H9 (cell line): Measurements from ENCODE around the gene LHFPL2. TPM values are rescaled to one million over a fixed set of nuclear protein-coding genes. Genes with fewer than 3 reads are reported as not detected.

ENCODE experiments used
- DNase-seq: peaks from one replicate; pipeline ENCODE4 v3.0.0-alpha.2; 2017
- H2AFZ ChIP-seq: one replicate; pipeline ENCODE4 v1.6.1; 2013; ENCODE audit warnings: mild to moderate bottlenecking, low read length, control low read depth, moderate library complexity
- H2AK5ac ChIP-seq: 2 replicates; pipeline ENCODE4 v1.6.1; 2013; ENCODE audit warnings: low read length, control low read depth, mixed read lengths; ENCODE audit not compliant: insufficient read length
- H2BK120ac ChIP-seq: one replicate; pipeline ENCODE4 v1.6.1; 2013; ENCODE audit warnings: low read depth, mild to moderate bottlenecking, low read length, control low read depth, inconsistent platforms; ENCODE audit not compliant: poor library complexity, severe bottlenecking
- H2BK12ac ChIP-seq: 2 replicates; pipeline ENCODE4 v1.6.1; 2013; ENCODE audit warnings: low read length, control low read depth, mixed read lengths, low read depth; ENCODE audit not compliant: insufficient read length
- H2BK15ac ChIP-seq: 2 replicates; pipeline ENCODE4 v1.6.1; 2013; ENCODE audit warnings: low read depth, low read length, control low read depth
- H2BK20ac ChIP-seq: one replicate; pipeline ENCODE4 v1.6.1; 2013; ENCODE audit warnings: low read depth, mild to moderate bottlenecking, low read length, control low read depth, inconsistent platforms; ENCODE audit not compliant: poor library complexity, severe bottlenecking
- H2BK5ac ChIP-seq: 2 replicates; pipeline ENCODE4 v1.6.1; 2013; ENCODE audit warnings: low read length, control low read depth, mixed read lengths; ENCODE audit not compliant: insufficient read length
- H3K14ac ChIP-seq: 2 replicates; pipeline ENCODE4 v1.6.1; 2013; ENCODE audit warnings: low read length, control low read depth; ENCODE audit not compliant: insufficient read depth
- H3K18ac ChIP-seq: 2 replicates; pipeline ENCODE4 v1.6.1; 2013; ENCODE audit warnings: low read depth, mild to moderate bottlenecking, mixed read lengths, low read length, control low read depth; ENCODE audit not compliant: insufficient read length
- H3K23ac ChIP-seq: 2 replicates; pipeline ENCODE4 v1.6.1; 2013; ENCODE audit warnings: low read length, control low read depth, mixed read lengths, low read depth; ENCODE audit not compliant: insufficient read length
- H3K23me2 ChIP-seq: 2 replicates; pipeline ENCODE4 v1.6.1; 2013; ENCODE audit warnings: low read depth, mild to moderate bottlenecking, mixed read lengths, low read length, control low read depth; ENCODE audit not compliant: insufficient read length, poor library complexity, severe bottlenecking
- H3K27ac ChIP-seq: 2 replicates; pipeline ENCODE4 v1.5.1; 2013; ENCODE audit warnings: low read length, control low read depth, mixed read lengths, low read depth; ENCODE audit not compliant: insufficient read length
- H3K27me3 ChIP-seq: 2 replicates; pipeline ENCODE4 v1.6.1; 2013; ENCODE audit warnings: low read length, control low read depth, inconsistent platforms; ENCODE audit not compliant: insufficient read depth
- H3K4ac ChIP-seq: 2 replicates; pipeline ENCODE4 v1.6.1; 2013; ENCODE audit warnings: low read depth, mild to moderate bottlenecking, control low read depth, inconsistent platforms, low read length, moderate library complexity
- H3K4me1 ChIP-seq: 2 replicates; pipeline ENCODE4 v1.6.1; 2013; ENCODE audit warnings: low read length, control low read depth, inconsistent platforms; ENCODE audit not compliant: insufficient read depth
- H3K4me2 ChIP-seq: 2 replicates; pipeline ENCODE4 v1.6.1; 2013; ENCODE audit warnings: low read length, control low read depth, mixed read lengths; ENCODE audit not compliant: insufficient read length, insufficient read depth
- H3K56ac ChIP-seq: 2 replicates; pipeline ENCODE4 v1.6.1; 2013; ENCODE audit warnings: low read depth, mild to moderate bottlenecking, mixed read lengths, low read length, control low read depth; ENCODE audit not compliant: insufficient read length
- H3K79me1 ChIP-seq: 2 replicates; pipeline ENCODE4 v1.6.1; 2013; ENCODE audit warnings: low read depth, mild to moderate bottlenecking, moderate library complexity, low read length, control low read depth, inconsistent platforms; ENCODE audit not compliant: insufficient read depth, poor library complexity, severe bottlenecking
- H3K79me2 ChIP-seq: 2 replicates; pipeline ENCODE4 v1.6.1; 2013; ENCODE audit warnings: low read length, control low read depth, inconsistent platforms; ENCODE audit not compliant: insufficient read depth
- H3K9ac ChIP-seq: 2 replicates; pipeline ENCODE4 v1.6.1; 2013; ENCODE audit warnings: low read length, control low read depth, mixed read lengths; ENCODE audit not compliant: insufficient read length; ENCODE audit errors: extremely low read depth
- H3K9me3 ChIP-seq: one replicate; pipeline ENCODE4 v1.6.1; 2013; ENCODE audit warnings: low read depth, low read length, inconsistent platforms; ENCODE audit not compliant: control insufficient read depth
- H3T11ph ChIP-seq: one replicate; pipeline ENCODE4 v1.6.1; 2013; ENCODE audit warnings: mild to moderate bottlenecking, low read length, control low read depth, inconsistent platforms
- H4K20me1 ChIP-seq: one replicate; pipeline ENCODE4 v1.6.1; 2013; ENCODE audit not compliant: control insufficient read depth, insufficient read length, insufficient read depth
- H4K5ac ChIP-seq: 2 replicates; pipeline ENCODE4 v1.6.1; 2013; ENCODE audit warnings: low read depth, mild to moderate bottlenecking, mixed read lengths, low read length, control low read depth; ENCODE audit not compliant: insufficient read length
- H4K8ac ChIP-seq: replicated peaks from 2 replicates; pipeline ENCODE4 v1.6.1; 2013; ENCODE audit warnings: low read length, control low read depth, mixed read lengths, low read depth; ENCODE audit not compliant: insufficient read length
- H4K91ac ChIP-seq: 2 replicates; pipeline ENCODE4 v1.6.1; 2013; ENCODE audit warnings: low read depth, mild to moderate bottlenecking, moderate library complexity, mixed read lengths, low read length, control low read depth; ENCODE audit not compliant: insufficient read length
- H3K27ac Mint-ChIP-seq, 3 experiments: 2 replicates in 2 of 3; 3 replicates in 1 of 3; pipeline ENCODE4 v1.8.0; 2020 to 2021; ENCODE audit warnings: mixed read lengths in 3 of 3, mild to moderate bottlenecking in 1 of 3, moderate library complexity in 1 of 3
- H3K27me3 Mint-ChIP-seq: 2 replicates; pipeline ENCODE4 v1.8.0; 2021; ENCODE audit warnings: low read depth, mild to moderate bottlenecking, moderate library complexity, mixed read lengths
- H3K36me3 Mint-ChIP-seq, 3 experiments: 2 replicates in 2 of 3; 3 replicates in 1 of 3; pipeline ENCODE4 v1.8.0; 2020 to 2021; ENCODE audit warnings: low read depth in 3 of 3, mixed read lengths in 3 of 3; ENCODE audit not compliant: insufficient read depth in 1 of 3
- H3K4me1 Mint-ChIP-seq, 2 experiments: 2 replicates each; pipeline ENCODE4 v1.8.0; 2020; ENCODE audit warnings: mixed read lengths in 2 of 2
- H3K4me3 Mint-ChIP-seq, 2 experiments: 2 replicates in 1 of 2; 3 replicates in 1 of 2; pipeline ENCODE4 v1.8.0; 2020 to 2021; ENCODE audit warnings: mild to moderate bottlenecking in 2 of 2, mixed read lengths in 2 of 2, moderate library complexity in 1 of 2
- H3K9me3 Mint-ChIP-seq, 2 experiments: 2 replicates in 1 of 2; 3 replicates in 1 of 2; pipeline ENCODE4 v1.8.0; 2020; ENCODE audit warnings: mild to moderate bottlenecking in 2 of 2, mixed read lengths in 2 of 2, moderate library complexity in 1 of 2
- CTCF ChIP-seq: fragments of 200-600 bp; sonication (generic); conservative IDR thresholded peaks from 3 replicates; pipeline ENCODE4 v1.8.0; 2021; ENCODE audit warnings: antibody characterized with exemption, mild to moderate bottlenecking
- WGBS: extraction: QIAGEN DNeasy Blood & Tissue Kit; methylation state at CpG from one replicate; pipeline ENCODE4 v1.1.7; 2013; ENCODE audit warnings: missing lambda C conversion rate, low lambda C conversion rate, mixed read lengths; ENCODE audit not compliant: insufficient read length; ENCODE audit errors: extremely low coverage; 5-methylcytosine and 5-hydroxymethylcytosine counted together
- total RNA-seq: library from RNA; stranded (reverse); gene quantifications from 2 replicates; pipeline ENCODE4 v1.2.1, GENCODE V29; 2021

The LHFPL2 gene
- total RNA-seq, 1 experiment from 2014 or later = 26.3 TPM

GRCh38 chr5:78568212-78568611 lies 80.4 kb downstream of the LHFPL2 start:
- Histone ChIP-seq H2BK20ac (no peak overlapping the region), H3K27ac (no peak overlapping the region)

More at GRCh38 chr5:78568212-78568611, 80.4 kb downstream of the LHFPL2 start:
- Mint-ChIP-seq H3K27ac (0 out of 7 replicates have a peak overlapping the region, but pooled peaks of 1 of the 3 experiments have one; percentile 18), H3K9me3 (no peaks in the 10 kb centered on the region), H3K36me3 (peaks cover 0 to 11% (median 2%) of the 10 kb centered on the region in 3 experiments; a peak in 4 of 7 replicates), H3K4me1 (peaks cover 27 to 28% of the 10 kb centered on the region in 2 experiments), H3K27me3 (no peaks in the 10 kb centered on the region), H3K4me3 (no peak overlapping the region)
- H2AFZ ChIP-seq = no peak overlapping the region
- H4K91ac ChIP-seq = no peak overlapping the region
- H2BK5ac ChIP-seq = no peak overlapping the region
- no peak overlapping the region for H3T11ph ChIP-seq
- H3K4me2 ChIP-seq = no peak overlapping the region
- H3K79me2 ChIP-seq = peaks cover 5% of the 10 kb centered on the region; the same call in 1 of the 2 replicates
- H3K79me1 ChIP-seq = peaks cover 4% of the 10 kb centered on the region
- H4K5ac ChIP-seq = no peak overlapping the region
- H4K8ac ChIP-seq = no peak overlapping the region
- H2BK120ac ChIP-seq = no peak overlapping the region
- H2BK15ac ChIP-seq = no peak overlapping the region
- no peak overlapping the region for H3K14ac ChIP-seq
- no peak overlapping the region for H3K4ac ChIP-seq
- H3K23me2 ChIP-seq = no peaks in the 10 kb centered on the region
- H3K9ac ChIP-seq = no peak overlapping the region
- no peaks in the 10 kb centered on the region for H3K9me3 ChIP-seq
- H3K4me1 ChIP-seq = peaks cover 7% of the 10 kb centered on the region
- no peak overlapping the region for H3K23ac ChIP-seq
- no peak overlapping the region for H2AK5ac ChIP-seq
- H3K18ac ChIP-seq = no peak overlapping the region
- no peak for DNase-seq
- no peak for TF ChIP-seq CTCF
- no peak overlapping the region for H2BK12ac ChIP-seq
- H3K56ac ChIP-seq = no peak overlapping the region
- no CpG with 5 or more reads among the region's 5 CpGs for WGBS
- H4K20me1 ChIP-seq = no peaks in the 10 kb centered on the region
- H3K27me3 ChIP-seq = no peaks in the 10 kb centered on the region
